Skeletal muscle tissue (tissue), 4 donors: ENCODE measurements around the gene ENOX2. TPM values are rescaled to one million over a fixed set of nuclear protein-coding genes. Genes with fewer than 3 reads are reported as not detected.
"Not testable (repeated sequence)": the region's sequence is repeated elsewhere in the genome, so short reads cannot be mapped to it uniquely, and the experiment has no call there.

Experiments used
- H3K27ac ChIP-seq: one replicate; pipeline ENCODE4 v1.7.0; 2013; ENCODE audit warnings: mild to moderate bottlenecking, low read depth, low read length, inconsistent platforms
- H3K27me3 ChIP-seq, 3 donors: one replicate each; pipeline ENCODE4 v1.7.0; 2013; ENCODE audit warnings: low read length in 3 of 3; ENCODE audit not compliant: control insufficient read depth in 3 of 3, insufficient read depth in 3 of 3
- H3K36me3 ChIP-seq, 3 donors: one replicate each; pipeline ENCODE4 v1.7.0; 2013; ENCODE audit warnings: low read length in 3 of 3; ENCODE audit not compliant: control insufficient read depth in 3 of 3, insufficient read depth in 3 of 3
- H3K4me1 ChIP-seq, 3 donors: one replicate each; pipeline ENCODE4 v1.7.0; 2013; ENCODE audit warnings: low read length in 3 of 3, mild to moderate bottlenecking in 3 of 3; ENCODE audit not compliant: control insufficient read depth in 3 of 3, insufficient read depth in 3 of 3
- H3K4me3 ChIP-seq, 3 donors: one replicate each; pipeline ENCODE4 v1.7.0; 2013; ENCODE audit warnings: low read length in 3 of 3
- H3K9ac ChIP-seq, 3 donors: one replicate each; pipeline ENCODE4 v1.7.0; 2013; ENCODE audit warnings: low read length in 3 of 3, mild to moderate bottlenecking in 3 of 3, moderate library complexity in 2 of 3, low read depth in 1 of 3
- H3K9me3 ChIP-seq, 3 donors: one replicate each; pipeline ENCODE4 v1.7.0; 2013; ENCODE audit warnings: low read length in 3 of 3; ENCODE audit not compliant: control insufficient read depth in 3 of 3
- total RNA-seq: library from RNA; depleted of rRNA; stranded (reverse); fragments of >200 nt; gene quantifications from one replicate; pipeline ENCODE4 v1.2.3, GENCODE V29; 2014
- donor health status: Osteomylitis.

The ENOX2 gene
- total RNA-seq, 1 donor from 2014 or later, result 11.5 TPM

GRCh38 chrX:130716346-130716745 lies 186.7 kb downstream of the ENOX2 start:
- H3K4me3 ChIP-seq, result no peak overlapping the region
- no peaks in the 10 kb centered on the region for H3K36me3 ChIP-seq
- H3K9me3 ChIP-seq, result no peaks in the 10 kb centered on the region
- no peak overlapping the region for H3K9ac ChIP-seq
- H3K27me3 ChIP-seq, result no peaks in the 10 kb centered on the region
- H3K4me1 ChIP-seq, result peaks cover 6 to 30% (median 10%) of the 10 kb centered on the region in 3 donors
- peak overlapping the region; percentile 13 for H3K27ac ChIP-seq

DNA sequence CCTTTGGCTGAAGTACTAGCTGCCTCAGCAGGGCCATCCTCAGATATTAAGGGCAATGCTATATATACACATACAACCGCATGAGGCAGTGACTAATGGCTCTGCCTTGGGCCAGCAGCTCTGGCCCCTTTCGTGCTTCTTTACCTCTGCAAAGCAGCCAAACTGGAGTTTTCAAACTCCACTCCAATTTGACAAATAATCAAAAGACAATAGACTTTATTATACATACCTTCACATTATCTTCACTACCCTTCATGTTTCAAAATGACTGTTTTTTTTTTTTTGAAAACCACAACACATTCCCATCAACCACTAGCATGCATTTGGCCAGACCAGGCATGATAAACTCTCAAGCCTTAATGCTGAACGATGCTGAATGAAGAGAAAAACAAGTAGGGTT lies 187.7 kb downstream of the ENOX2 start:
- Histone ChIP-seq H3K9ac (no peak overlapping the region), H3K4me1 (peaks cover 6 to 30% (median 10%) of the 10 kb centered on the region in 3 donors), H3K4me3 (no peak overlapping the region), H3K36me3 (no peaks in the 10 kb centered on the region), H3K27ac (peak overlapping the region; percentile 79), H3K9me3 (no peaks in the 10 kb centered on the region), H3K27me3 (no peaks in the 10 kb centered on the region)

- peak overlapping the region; percentile 79 for H3K27ac ChIP-seq
- H3K9ac ChIP-seq, result no peak overlapping the region
- H3K36me3 ChIP-seq, result no peaks in the 10 kb centered on the region
- H3K4me1 ChIP-seq, result peaks cover 6 to 30% (median 10%) of the 10 kb centered on the region in 3 donors
- no peak overlapping the region for H3K4me3 ChIP-seq
- H3K27me3 ChIP-seq, result no peaks in the 10 kb centered on the region
- no peaks in the 10 kb centered on the region for H3K9me3 ChIP-seq
Measured at GRCh38 chrX:130714665-130715064, 188.3 kb downstream of the ENOX2 start.

DNA sequence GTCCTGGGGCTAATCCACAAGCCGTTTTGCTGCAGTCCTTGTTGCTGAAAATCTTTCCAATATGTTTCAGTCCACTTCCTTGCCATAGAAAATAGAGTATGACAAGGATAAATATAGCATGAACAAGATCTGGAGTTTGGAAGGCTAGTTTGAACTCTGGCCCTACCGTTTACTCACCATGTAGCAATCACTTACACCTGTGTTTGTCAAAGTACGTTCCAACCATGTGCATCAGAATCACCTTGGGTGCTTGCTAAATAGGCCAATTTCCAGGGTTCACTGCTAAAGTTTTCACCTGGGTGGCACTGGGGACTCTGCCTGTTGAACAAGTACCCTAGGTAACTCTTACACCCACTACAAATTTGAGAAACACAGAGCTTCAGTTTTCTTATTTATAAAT lies 188.9 kb downstream of the ENOX2 start:
- no peaks in the 10 kb centered on the region for H3K27me3 ChIP-seq
- no peaks in the 10 kb centered on the region for H3K36me3 ChIP-seq
- peak overlapping the region; percentile 79 for H3K27ac ChIP-seq
- H3K4me3 ChIP-seq, result no peak overlapping the region
- H3K9ac ChIP-seq, result no peak overlapping the region
- peaks cover 6 to 29% (median 10%) of the 10 kb centered on the region in 3 donors for H3K4me1 ChIP-seq
- H3K9me3 ChIP-seq, result no peaks in the 10 kb centered on the region

DNA sequence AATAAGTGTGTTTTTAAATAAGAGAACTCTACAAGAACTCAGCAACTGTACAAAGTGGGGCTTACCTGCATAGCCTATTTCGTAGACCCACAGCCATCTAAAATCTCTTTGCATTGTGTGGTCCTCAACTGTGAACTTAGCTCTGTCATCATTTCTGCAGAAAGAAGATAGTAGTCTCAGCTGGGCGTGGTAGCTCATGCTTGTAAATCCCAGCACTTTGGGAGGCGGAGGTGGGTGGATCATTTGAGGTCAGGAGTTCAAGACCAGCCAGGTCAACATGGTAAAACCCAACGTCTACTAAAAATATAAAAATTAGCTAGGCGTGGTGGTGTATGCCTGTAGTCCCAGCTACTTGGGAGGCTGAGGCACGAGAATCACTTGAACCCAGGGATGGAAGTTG lies 193.8 kb downstream of the ENOX2 start:
- H3K9me3 ChIP-seq, H3K36me3 ChIP-seq, H3K9ac ChIP-seq, H3K4me3 ChIP-seq, H3K27me3 ChIP-seq, H3K27ac ChIP-seq: not testable (repeated sequence)
- peaks cover 7 to 16% (median 9%) of the 10 kb centered on the region in 3 donors for H3K4me1 ChIP-seq

GRCh38 chrX:130705591-130705990 lies 197.4 kb downstream of the ENOX2 start:
- no peaks in the 10 kb centered on the region for H3K36me3 ChIP-seq
- no peak overlapping the region for H3K4me3 ChIP-seq
- H3K9ac ChIP-seq, result no peak overlapping the region
- H3K9me3 ChIP-seq, result no peaks in the 10 kb centered on the region
- H3K27me3 ChIP-seq, result no peaks in the 10 kb centered on the region
- no peak overlapping the region for H3K27ac ChIP-seq
- peaks cover 5 to 15% (median 13%) of the 10 kb centered on the region in 3 donors for H3K4me1 ChIP-seq

DNA sequence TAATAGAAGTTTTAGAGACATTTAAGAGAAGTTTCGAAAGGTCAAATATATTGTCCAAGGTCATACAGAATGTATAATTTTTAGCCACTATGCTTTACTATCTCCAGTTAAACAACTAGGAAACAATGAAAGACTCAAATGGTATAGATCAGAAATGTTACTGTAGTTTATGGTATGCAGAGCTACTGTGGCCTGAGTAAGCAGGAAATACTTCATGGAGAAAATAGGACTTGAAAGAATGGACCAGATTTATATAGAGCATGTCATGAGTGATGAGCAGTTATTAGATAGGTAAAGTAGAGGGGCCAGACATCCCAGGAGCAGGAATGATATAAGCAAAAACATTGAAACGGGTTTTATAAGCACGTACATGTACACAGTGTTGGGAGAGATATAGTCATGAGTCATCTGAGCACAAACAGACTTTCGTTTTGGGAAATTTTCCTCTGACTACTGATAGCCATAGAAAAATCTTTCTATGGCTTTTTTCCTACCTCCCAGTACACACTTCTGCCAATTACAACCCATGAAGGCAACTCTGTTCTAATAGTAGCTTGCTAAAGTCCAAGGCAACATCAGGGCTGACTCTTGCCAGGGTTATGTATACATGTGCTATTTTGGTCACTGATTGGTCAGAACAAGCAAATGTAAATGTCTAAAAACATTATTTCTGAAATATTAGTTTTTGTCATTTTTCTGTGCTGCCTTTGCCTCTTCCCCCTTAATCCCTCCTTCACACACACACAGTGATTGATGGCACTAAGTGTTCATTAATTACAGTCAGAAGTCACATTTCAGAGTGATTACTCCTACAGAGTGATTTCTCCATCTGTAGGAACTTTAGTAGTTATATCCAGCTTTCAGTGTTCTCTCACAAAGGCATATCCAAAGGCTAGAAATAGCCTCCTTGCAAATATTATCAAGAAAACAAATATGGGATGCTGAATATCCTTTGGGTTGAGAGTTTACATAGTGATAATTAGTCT lies 198.7 kb downstream of the ENOX2 start:
- H3K4me1 ChIP-seq, result peaks cover 5 to 15% (median 13%) of the 10 kb centered on the region in 3 donors
- no peaks in the 10 kb centered on the region for H3K9me3 ChIP-seq
- H3K4me3 ChIP-seq, result no peak overlapping the region
- no peak overlapping the region for H3K9ac ChIP-seq
- no peaks in the 10 kb centered on the region for H3K27me3 ChIP-seq
- no peaks in the 10 kb centered on the region for H3K36me3 ChIP-seq
- H3K27ac ChIP-seq, result peak overlapping the region; percentile 69

GRCh38 chrX:130702867-130703707 lies 199.9 kb downstream of the ENOX2 start:
- peak overlapping the region in 1 of 3 donors; percentile 8 for H3K9ac ChIP-seq
- no peaks in the 10 kb centered on the region for H3K27me3 ChIP-seq
- peak overlapping the region; percentile 69 for H3K27ac ChIP-seq
- H3K4me3 ChIP-seq, result peak overlapping the region in 1 of 3 donors; percentile 54
- H3K4me1 ChIP-seq, result peaks cover 5 to 15% (median 13%) of the 10 kb centered on the region in 3 donors
- H3K36me3 ChIP-seq, result no peaks in the 10 kb centered on the region
- no peaks in the 10 kb centered on the region for H3K9me3 ChIP-seq

DNA sequence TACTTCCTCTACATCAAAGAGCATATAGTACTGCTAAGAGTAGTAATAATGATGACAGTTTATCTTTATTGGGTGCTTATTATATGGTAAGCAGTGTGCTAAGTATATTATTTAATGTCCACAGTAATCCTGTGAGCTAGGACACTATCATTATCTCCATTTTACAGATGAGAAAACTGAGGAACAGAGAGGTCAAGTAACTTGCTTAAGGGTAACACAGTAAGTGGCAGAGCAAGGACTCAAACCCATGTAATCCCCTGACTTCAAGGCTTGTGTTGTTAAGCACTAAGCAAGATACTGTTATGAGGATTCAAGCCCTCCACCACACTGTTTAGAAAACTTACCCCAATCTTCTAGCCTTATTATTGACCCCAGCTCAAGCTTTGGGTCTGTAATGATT lies 202.4 kb downstream of the ENOX2 start:
- H3K4me3 ChIP-seq, result no peak overlapping the region
- no peak overlapping the region for H3K27ac ChIP-seq
- H3K36me3 ChIP-seq, result no peaks in the 10 kb centered on the region
- H3K27me3 ChIP-seq, result no peaks in the 10 kb centered on the region
- no peak overlapping the region for H3K9ac ChIP-seq
- no peaks in the 10 kb centered on the region for H3K9me3 ChIP-seq
- H3K4me1 ChIP-seq, result peaks cover 5 to 15% (median 13%) of the 10 kb centered on the region in 3 donors
